ENCODE data around the gene HOXC13.

HOXC13 gene

DNA sequence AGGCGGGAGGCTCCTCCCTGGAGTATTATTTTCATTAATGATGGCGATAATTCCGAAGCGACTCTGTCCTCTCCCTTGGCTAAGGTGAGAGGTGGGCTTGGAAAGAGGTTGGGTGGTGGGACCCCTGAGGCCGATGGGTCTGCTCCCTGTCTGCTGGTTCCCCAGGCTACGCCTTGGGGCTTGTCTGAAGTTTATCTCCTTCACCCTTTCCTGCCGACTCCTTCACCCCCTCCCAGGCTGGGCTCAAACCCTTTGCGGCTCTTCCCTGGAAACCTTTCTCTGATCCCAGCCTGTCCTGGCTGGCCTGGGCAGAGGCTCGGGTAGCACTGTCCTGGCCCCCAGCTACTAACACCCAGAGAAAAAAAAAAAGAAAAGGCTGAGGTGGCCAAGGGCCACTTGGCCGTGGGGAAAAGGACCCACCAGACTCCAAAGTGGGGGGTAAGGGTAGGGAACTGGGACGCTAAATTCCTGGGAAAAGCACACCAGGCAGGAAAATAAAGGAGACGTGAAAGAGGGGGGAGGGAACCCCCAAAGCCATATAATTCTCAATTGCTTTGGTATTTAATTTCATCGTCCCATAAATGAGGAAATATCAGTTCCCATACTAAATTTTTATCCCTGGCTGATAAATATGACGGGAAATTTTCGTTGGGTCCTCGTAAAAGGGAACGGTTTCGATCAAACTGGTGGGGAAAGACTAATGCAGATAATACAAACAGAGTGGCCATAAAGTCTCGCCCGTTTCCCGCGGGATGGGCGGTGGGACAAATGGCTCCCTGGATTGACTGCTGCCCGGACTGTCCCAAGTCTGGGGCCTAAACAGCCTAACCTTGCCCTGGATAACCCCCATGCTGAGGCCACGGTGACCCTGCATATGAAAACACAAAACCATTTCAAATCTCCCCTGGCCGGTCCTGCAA lies 44.3 kb downstream of the HOXC13 start:
- DNase-seq (ENCODE audit: low read depth) = no peak

DNA sequence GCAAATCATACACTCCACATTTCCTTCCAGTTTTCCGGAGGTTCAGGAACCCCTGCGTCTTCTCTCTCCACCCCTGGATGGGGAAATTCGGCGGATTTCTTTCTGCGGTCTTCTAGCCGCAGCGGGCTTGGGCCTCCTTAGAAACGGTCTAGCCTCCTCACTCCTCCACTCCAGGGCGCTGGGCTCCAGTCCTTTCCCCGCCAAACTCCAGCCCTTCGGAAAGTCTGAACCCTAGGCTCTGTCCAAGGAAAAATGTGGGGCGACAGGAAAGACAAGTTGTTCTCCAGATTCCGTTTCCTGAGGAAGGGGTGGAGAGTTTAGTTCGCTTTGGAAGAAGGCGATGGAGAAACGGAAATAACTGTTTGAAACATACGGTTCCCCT lies 44.9 kb downstream of the HOXC13 start:
- no peak for DNase-seq (ENCODE audit: low read depth)

DNA sequence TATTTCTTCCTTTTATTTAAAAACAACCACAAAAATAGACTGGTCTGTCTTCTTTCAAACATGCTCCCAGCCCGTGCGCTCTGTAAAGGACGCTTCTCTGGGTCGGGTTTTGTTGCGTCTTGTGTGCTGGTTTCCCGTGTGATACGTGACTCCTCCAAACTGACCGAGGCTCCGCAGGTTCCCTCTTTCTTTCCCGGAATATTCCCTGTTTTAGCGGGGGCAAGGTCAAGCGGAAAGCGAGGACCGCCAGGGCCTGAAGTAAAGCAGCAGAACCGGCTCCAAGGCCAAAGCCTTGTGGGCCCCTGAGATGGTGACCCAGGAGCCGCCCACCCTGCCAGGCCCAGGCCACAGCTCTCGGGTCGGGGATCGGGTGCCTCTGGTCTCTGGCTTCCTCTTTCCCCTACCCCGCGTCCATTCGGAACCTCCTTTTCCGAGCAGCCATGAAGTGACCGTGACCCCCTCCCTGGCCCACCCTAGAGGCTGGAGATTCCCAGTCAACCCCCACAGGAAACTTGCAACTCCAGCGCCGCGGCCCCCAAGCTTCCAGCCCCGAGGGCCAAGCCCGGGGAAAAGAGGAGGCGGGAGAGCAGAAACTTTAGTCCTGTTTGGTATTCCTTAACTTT lies 45.4 kb downstream of the HOXC13 start:
- no peak for DNase-seq (ENCODE audit: low read depth)

DNA sequence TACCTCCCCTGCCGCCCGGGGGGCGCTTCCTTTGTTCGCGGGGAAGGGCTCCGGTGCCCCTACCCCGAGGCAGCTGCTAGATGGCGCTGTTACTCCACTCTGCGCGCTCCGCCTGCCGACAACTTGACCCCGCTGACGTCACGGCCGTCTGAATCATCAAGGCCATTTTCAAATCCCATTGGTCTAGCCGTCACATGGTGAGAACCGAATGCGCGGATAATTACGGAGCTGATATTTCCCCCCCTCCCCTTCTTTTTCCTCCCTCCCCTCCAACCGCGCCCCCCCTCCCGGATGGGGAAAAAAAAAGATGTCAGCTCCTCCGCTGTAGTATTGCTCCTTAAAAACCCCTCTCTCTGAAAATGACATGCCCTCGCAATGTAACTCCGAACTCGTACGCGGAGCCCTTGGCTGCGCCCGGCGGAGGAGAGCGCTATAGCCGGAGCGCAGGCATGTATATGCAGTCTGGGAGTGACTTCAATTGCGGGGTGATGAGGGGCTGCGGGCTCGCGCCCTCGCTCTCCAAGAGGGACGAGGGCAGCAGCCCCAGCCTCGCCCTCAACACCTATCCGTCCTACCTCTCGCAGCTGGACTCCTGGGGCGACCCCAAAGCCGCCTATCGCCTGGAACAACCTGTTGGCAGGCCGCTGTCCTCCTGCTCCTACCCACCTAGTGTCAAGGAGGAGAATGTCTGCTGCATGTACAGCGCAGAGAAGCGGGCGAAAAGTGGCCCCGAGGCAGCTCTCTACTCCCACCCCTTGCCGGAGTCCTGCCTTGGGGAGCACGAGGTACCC lies 46.5 kb downstream of the HOXC13 start, which contains the start of gene HOXC10:
Gene HOXC10 (plus strand): TSS at position 246 of the 791 bp plus-strand sequence. CDS start 114 bp downstream, at position 360.
- DNase-seq (ENCODE audit: low read depth) = peak; percentile 54

DNA sequence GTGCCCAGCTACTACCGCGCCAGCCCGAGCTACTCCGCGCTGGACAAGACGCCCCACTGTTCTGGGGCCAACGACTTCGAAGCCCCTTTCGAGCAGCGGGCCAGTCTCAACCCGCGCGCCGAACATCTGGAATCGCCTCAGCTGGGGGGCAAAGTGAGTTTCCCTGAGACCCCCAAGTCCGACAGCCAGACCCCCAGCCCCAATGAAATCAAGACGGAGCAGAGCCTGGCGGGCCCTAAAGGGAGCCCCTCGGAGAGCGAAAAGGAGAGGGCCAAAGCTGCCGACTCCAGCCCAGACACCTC lies 47.0 kb downstream of the HOXC13 start:
- DNase-seq (ENCODE audit: low read depth) = no peak

DNA sequence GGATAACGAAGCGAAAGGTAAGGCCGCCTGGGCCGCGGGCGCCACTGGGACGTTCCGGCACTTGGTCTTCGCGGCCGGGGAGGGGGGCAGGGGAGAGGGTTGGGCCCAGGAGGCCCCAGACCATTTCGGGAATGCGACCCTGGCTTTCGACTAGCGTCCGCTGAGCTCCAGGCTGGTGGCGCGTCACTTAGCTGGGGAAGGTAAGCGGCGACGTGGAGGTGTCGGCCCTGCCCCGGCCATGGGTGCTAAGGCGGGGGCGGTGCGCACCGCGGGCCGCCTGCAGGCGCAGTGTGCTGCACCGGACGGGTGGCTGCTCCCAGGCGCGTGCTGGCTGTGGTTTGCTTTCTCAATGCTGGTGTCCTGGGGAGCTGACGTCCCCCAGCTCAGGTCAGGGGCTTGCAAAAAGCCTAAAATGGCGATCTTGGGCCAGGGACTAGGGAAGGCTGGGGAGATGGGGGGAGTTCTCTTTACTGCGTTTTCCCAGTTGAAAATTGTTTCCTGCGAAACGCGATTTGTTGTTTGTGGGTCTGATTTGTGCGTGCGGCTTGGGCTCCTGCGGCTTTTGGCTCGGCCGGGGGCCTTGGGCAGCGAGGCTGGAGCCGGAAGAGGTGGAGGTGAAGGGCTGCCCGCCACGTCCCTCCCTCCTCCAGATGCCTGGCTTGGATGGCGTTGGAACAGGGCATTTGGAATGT lies 47.5 kb downstream of the HOXC13 start:
- no peak for DNase-seq (ENCODE audit: low read depth)

DNA sequence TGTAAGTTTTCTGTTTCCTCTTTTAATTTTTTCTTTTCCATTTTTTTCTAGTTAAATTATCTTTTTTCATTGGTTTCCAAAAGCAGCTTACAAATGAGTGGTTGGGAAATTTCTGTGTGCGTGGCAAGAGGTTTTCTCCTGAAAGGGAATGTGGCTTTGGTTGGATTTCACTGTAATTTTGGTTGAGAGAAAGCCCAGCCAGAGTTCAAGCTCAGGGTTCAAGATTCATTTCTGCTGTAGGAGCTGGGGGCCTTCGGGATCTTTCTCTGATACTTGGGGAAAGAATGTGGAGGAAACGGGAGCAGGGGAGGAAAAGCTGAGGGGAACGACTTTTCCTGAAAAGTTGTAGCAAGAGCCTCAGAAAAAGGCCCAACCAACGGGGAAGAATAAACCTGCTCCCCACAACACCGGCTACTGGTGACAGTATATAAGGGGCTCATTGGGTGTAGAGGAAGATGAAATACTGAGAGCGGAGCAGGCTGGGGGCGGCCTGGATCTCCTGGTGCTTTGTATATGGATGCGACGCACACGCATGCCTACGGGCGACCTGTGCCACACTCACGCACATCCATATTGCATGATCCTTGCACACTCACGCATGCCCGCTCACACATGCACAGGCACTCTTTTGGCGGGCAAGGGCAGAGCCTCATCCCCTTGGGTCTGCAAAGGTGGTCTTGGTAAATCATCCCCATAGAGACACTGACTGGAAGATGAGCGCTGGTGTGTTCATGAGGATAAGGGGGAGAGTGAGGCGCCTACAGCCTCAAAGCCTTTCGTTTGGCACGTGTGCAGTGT lies 48.3 kb downstream of the HOXC13 start:
- DNase-seq (ENCODE audit: low read depth) = no peak

DNA sequence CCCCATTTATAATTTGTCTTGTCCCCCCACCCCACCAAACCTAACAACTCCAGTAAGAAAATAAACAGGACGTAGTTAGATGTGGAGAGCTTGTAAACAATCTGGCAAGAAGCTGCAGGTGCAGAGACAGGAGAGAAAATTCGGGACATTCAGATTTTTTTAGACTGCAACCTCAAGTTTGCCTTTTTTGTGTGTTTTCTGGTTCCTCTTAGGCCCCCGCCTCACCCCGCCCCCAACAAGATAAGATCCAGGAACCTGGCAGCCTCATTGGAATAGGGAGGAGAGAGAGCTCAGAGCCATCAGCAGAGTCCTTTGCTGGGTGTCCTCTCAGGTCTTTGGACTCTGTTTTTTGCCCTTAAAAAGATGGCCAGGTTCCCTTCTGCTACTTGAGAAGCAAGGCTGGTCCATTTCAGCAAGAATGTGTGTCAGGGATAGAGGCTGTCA lies 49.2 kb downstream of the HOXC13 start:
- DNase-seq (ENCODE audit: low read depth) = no peak

DNA sequence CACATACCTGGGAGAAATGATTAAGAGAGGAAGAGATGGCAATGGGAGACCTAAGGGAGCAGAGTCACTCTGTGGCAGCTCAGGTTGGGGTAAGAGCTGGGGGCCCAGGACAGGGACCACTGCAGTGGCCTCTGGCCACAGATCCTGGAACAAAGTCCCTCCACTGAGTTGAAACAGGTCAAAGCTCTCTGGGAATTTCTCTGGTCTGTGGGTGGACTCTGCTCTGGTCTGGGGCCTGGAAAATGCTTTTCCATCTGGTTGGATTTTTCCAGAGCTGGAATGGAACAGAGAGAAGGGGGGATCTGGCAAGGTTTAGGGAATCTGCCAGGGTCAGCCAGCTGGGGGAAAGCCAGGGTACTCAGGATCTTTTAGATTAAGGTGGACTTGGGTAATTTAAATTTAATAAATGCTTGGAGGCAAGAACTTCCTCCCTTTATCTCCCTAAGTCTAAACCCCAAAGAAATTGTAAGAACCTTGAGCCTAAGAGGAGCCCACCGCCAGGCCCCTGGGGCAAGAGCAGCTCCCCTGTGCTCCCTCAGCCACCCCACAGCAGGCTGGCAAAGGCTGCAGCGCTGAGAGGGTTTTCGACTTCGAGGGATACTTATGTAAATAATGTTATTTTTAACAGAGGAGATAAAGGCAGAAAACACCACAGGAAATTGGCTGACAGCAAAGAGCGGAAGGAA lies 50.1 kb downstream of the HOXC13 start:
- no peak for DNase-seq (ENCODE audit: low read depth)

DNA sequence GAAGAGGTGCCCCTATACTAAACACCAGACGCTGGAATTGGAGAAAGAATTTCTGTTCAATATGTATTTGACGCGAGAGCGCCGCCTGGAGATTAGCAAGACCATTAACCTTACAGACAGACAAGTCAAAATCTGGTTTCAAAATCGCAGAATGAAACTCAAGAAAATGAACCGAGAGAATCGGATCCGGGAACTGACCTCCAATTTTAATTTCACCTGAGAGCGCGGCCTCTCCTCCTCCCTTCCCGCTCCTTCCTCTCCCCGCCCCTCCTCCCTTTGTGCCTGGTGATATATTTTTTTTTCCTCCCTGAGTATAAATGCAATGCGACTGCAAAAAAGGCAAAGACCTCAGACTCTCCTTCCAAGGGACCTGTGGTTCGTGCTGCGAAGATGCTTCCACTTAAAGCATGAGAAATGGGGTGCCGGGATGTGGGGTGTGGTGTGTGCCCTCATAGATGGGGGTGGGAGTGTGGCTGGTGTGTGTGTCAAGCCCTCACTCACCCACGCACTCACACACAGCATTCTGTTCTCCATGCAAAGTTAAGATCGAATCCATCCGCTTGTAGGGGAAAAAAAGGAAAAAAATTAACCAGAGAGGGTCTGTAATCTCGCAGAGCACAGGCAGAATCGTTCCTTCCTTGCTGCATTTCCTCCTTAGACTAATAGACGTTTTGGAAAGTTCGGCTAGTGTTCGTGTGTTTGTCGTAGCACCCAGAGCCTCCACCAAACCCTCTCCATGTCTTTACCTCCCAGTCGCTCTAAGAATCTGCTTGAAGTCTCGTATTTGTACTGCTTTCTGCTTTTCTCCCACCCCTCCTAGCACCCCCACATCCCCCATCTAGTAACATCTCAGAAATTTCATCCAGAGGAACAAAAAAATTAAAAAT lies 50.8 kb downstream of the HOXC13 start:
- no peak for DNase-seq (ENCODE audit: low read depth)

DNA sequence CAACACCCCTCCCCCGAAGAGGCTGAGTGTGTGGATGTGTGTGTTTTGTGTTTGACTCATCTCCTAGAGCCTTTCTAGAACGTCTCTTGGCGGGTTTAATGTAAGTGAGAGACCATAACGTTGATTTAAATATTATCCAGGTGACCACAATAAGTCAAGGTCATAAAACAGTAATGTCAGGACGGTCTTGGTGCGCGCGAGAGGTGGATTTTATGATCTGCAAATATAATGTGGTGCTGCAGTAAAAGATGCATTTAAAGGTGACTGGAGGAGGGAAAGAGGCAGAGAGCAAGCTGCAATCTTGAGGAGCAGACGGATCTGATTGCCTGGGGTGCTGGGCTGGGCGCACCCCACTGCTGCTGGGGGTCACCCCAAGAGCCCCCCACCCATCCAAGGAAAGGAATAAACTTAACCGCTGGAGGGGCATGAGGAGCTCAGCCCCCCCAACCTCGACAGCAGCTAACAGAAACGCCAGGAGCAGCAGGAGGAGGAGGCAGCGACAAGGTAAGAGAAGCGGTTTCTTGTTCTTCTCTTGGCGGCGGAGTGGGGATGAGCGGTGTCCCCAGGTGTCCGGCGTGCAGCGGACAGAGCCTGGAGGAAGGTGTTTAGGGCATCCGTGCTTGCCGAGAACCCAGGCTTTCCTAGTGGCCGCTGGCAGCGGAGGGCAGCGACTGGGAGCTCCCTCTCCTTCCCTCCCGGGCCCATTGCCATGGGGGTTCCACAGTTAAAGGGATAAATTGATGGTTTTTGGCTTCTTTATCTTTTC lies 51.9 kb downstream of the HOXC13 start:
- no peak for DNase-seq (ENCODE audit: low read depth)

DNA sequence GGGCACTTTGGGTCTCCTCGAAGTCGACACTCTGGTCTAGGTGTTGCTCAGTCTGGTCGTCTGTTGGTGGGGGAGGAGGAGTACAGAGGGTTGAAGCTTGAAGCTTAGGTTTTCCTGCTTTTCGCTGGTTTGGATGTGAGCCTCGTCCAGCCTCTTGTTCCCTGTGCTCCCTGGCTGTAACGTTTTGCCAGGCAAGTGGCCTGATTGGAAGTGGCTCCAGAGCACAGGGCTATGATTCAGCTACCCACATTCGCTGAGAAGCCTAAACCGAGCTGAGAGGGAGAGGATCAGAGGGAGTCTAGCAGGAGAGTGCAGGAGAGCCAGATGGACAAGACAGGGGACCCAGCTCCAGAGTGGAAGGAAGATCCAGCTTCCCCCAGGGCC lies 52.4 kb downstream of the HOXC13 start:
- no peak for DNase-seq (ENCODE audit: low read depth)

DNA sequence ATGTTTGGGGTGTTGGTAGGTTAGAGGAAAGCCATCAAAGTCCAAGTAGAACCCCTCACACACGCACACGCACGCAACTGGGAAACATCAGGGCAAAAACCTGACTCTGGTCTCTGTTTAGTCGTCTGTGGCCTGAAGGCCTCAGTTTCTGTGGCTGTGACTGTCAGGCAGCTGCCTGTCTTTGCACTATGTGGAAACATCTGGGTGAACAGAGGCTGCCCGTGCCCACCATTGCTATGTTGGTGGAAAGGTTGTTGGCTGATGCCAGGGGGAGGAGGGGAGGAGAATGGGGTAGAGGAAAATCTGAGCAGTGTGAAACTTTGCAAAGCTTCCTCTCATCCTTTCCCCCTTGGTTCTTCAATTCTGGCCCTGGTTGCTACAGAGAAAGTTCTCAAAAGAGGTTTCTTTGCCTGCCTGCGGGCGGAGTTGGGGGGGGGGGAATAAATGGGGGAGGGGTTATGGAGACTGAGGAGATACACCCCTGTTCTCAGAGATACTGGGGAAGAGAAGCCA lies 53.8 kb downstream of the HOXC13 start:
- DNase-seq (ENCODE audit: low read depth) = no peak

DNA sequence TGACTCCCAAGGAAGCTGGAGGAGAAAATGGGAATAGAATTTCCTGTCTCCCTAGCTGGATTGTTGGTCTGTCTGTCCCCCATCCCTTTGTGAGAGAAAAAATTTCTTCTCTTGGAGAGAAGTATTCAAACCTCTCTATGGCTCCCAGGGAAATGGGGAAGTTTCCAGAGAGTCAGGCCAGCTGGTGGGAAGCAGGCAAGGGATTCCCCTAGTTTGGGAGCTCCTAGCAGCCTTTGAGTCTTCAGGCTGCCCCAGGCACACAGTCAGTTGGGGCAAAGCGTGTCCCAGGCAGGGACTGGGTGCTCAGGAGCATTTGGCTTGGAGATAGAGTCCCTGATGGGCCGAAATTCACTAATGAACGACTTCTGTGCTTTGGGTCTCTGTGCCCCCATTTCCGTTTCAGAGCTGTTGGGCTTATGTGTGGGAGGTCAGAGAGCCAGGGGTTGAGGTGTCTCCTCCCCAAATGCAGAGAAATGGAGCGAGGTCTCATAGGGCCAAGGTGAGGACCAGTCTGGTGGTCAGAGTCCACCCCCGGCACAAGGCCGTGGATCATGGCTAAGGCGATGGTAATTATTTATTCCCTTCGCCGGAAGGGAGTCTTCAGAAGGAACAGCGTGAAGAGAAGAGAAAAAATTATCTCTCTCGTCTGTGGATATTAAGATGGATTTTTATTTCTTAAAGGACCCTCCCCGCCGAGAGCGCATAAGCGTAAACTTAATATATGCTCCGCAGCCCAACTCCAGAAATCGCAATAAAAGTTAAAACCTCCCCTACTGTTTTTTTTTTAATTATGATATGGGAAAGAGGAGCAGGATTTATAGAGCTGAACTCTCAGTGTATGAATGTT lies 54.8 kb downstream of the HOXC13 start:
- no peak for DNase-seq (ENCODE audit: low read depth)

DNA sequence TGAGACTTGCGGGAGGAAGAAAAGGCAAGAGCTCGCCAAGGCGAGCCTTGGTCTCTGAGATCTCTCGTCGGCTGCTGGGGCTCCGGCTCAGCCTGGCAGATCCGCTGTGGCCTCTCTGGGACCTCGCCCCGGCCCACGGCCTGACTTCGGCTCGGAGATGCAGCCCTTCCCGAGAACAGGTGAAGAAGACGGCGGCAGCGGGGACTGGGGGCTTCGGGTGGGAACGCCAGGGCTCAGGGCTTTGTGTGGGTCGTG lies 55.3 kb downstream of the HOXC13 start:
- DNase-seq (ENCODE audit: low read depth) = no peak

DNA sequence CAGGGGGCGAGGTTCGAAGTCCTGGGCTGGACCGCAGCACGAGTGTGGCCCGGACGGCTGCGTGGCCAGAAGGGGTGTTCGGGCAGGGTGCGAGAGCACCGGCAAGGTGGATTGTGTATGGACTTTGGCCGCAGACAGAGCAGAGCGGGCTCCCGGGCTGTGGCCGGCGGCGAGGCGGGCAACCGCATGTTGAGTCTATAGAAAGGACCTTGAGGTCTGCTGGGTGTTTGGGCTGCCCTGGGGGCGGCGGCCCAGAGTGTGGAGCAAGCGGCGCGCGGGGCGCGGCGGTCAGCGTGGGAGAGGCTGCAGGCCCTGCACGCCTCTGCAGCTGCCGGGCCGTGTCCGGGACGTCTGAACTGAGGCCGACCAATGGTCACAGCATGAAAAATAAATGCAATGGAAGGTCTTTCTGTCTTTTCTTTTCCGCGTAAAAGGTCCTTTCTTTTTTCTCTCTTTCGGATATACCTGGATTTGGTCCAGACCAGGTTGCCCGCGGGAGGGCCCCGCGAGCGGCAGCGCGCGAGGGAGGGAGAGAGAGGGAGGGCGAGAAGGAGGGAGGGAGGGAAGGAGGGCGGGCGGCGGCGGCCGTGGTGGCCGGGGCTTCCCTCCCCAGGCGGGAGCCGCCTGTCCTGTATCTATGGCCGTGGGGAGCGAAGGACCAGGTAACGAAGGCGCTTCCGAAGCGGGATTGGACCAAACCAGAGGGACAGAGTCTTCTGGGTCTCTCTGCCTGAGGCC lies 55.8 kb downstream of the HOXC13 start:
- DNase-seq (ENCODE audit: low read depth) = no peak

DNA sequence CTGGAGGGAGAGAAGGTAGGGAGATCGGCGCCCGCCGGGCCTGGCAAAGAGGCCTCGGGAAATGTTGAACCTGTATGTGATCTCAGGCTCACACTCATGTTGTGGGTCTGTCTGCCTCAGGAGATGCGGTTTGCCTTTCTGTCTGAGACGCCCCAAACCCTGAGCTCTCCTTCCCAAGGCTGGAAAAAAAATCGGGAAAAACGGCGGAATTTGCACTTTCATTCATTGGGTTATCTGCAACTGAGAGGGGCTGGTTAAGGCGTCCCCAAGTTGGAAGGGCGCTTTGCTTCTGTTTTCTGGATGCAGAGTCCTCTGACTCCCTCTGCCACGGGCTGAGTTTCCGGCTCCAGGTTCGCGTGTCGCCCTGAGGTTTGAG lies 56.4 kb downstream of the HOXC13 start:
- no peak for DNase-seq (ENCODE audit: low read depth)
